Loucy (cell line): ENCODE data around the gene SLC4A9.

Experiments
- CTCF ChIP-seq: fragments of 200-600 bp; sonication (generic); conservative IDR thresholded peaks from 2 replicates; pipeline ENCODE4 v1.5.1; 2014; ENCODE audit warnings: mild to moderate bottlenecking, antibody characterized with exemption, low read length
- EZH2phosphoT487 ChIP-seq: fragments of 200-600 bp; IDR thresholded peaks from 2 replicates; pipeline ENCODE4 v1.6.1; 2018; ENCODE audit warnings: antibody characterized with exemption, mild to moderate bottlenecking, moderate library complexity, borderline replicate concordance

- TF ChIP-seq CTCF (no peak), EZH2phosphoT487 (no peak)
Observed at GRCh38 chr5:140339636-140340035, 20.4 kb upstream of the SLC4A9 start.
